Gastroesophageal sphincter (tissue), 3 donors: ENCODE measurements around the gene PODNL1.

Experiments
- CTCF ChIP-seq, 4 experiments: fragments of 200-600 bp in 2 of 4; fragments of 450-650 bp in 2 of 4; sonication (generic) in 1 of 4; IDR thresholded peaks; one replicate each; pipeline ENCODE4 v1.5.1; 2017 to 2019; ENCODE audit warnings: antibody characterized with exemption in 4 of 4, mild to moderate bottlenecking in 2 of 4, moderate library complexity in 2 of 4
- POLR2A ChIP-seq, 2 donors: fragments of 450-650 bp; IDR thresholded peaks; one replicate each; pipeline ENCODE4 v1.6.1; 2017; ENCODE audit warnings: antibody characterized with exemption in 2 of 2, mild to moderate bottlenecking in 2 of 2, moderate library complexity in 1 of 2

- TF ChIP-seq CTCF (IDR thresholded peaks at IDR 0.05) (no peak), POLR2A (IDR thresholded peaks at IDR 0.05) (no peak)
These were observed 43.8 kb upstream of the PODNL1 start for GRCh38 chr19:13981988-13982501.
